Epithelial cell of esophagus (primary cell): ENCODE results near the gene EXT2.

Experiments
- DNase-seq: peaks from one replicate; pipeline ENCODE4 v3.0.0; 2010; ENCODE audit warnings: low read depth
- H3K4me3 ChIP-seq: 2 replicates; pipeline ENCODE4 v1.5.1; 2011; ENCODE audit warnings: mild to moderate bottlenecking, low read length, control low read depth
- CTCF ChIP-seq: IDR thresholded peaks from 2 replicates; pipeline ENCODE4 v1.5.1; 2011; ENCODE audit warnings: low read depth, mild to moderate bottlenecking, low read length, control low read depth, inconsistent platforms; ENCODE audit not compliant: insufficient read depth; ENCODE audit errors: missing control alignments

The EXT2 gene

GRCh38 chr11:44112091-44112821 is 16.8 kb downstream of the EXT2 start:
- TF ChIP-seq CTCF: no peak
- peak; percentile 87 for DNase-seq
- H3K4me3 ChIP-seq: no peak overlapping the region

GRCh38 chr11:44113018-44113417 is 17.5 kb downstream of the EXT2 start:
- H3K4me3 ChIP-seq: no peak overlapping the region
- TF ChIP-seq CTCF: no peak
- DNase-seq: no peak

GRCh38 chr11:44113572-44113971 is 18.1 kb downstream of the EXT2 start:
- TF ChIP-seq CTCF: no peak
- DNase-seq: no peak
- no peak overlapping the region for H3K4me3 ChIP-seq

GRCh38 chr11:44116234-44116830 is 20.9 kb downstream of the EXT2 start:
- TF ChIP-seq CTCF: no peak
- no peak for DNase-seq
- no peak overlapping the region for H3K4me3 ChIP-seq

GRCh38 chr11:44120169-44120568 is 24.7 kb downstream of the EXT2 start:
- peak; percentile 45 for DNase-seq
- no peak overlapping the region for H3K4me3 ChIP-seq
- TF ChIP-seq CTCF: peak; percentile 59

- TF ChIP-seq CTCF: no peak
- H3K4me3 ChIP-seq: no peak overlapping the region
- no peak for DNase-seq
Observed at GRCh38 chr11:44125598-44125997, 30.1 kb downstream of the EXT2 start.

GRCh38 chr11:44126304-44126703 is 30.8 kb downstream of the EXT2 start:
- TF ChIP-seq CTCF: no peak
- no peak for DNase-seq
- H3K4me3 ChIP-seq: no peak overlapping the region
